ENCODE measurements around the gene DNLZ.

The DNLZ gene

DNA sequence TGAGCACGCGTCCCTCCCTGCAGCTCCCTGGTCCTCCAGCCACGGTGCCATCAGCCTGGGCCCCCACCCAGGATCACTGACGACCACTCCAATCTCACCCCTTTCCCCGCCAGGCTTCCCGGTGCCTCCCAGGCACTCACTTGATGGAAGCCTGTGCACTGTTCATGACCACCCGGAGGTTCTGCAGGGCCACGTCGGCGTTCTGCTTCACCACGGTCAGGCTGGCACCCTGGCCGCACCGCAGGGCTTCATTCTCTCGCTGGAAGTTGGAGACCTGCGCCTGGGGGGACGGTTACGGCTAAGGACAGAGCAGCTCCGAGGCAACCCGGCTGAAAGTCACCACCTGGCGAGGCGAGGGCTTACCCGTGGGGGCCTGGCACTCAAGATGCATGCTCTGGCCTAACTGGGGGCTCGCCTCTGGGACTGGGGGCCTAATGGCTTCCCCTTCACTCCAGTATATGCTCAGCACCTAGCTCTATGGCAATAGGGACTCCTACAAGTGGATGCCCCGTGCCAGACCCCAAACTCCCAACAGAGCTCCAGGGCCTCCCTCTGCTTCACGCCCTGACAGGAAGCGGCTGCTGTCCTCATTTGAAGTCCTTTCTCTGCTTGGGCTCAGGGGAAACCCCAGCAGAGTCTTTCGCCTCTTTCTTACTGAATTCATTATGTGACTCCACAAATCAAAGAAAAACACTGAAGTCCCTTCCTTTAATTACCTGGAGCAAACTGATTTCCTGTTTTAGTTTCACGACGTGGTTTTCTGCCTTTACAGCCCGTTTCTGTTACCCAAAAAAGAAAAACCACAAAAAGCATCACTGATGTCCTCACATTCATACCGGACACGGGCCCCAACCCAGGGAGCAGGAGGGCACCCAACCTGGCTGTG is 40.6 kb upstream of the DNLZ start:
- no peak overlapping the region for H3K9ac ChIP-seq (ENCODE audit: low read length)
- no peak overlapping the region for H3K4me3 ChIP-seq (ENCODE audit: low read depth, low read length)
- no peaks in the 10 kb centered on the region for H3K9me3 ChIP-seq (ENCODE audit: control insufficient read depth, insufficient read depth, low read depth, low read length)
- H3K36me3 ChIP-seq (ENCODE audit: control insufficient read depth, insufficient read depth, low read length): peaks cover 62% of the 10 kb centered on the region
- no peaks in the 10 kb centered on the region for H3K27me3 ChIP-seq (ENCODE audit: control insufficient read depth, insufficient read depth, low read length)
- H3K4me1 ChIP-seq (ENCODE audit: control insufficient read depth, insufficient read depth, low read length): peaks cover 5% of the 10 kb centered on the region; the same call in 1 of the 2 replicates
- no peak overlapping the region for H3K27ac ChIP-seq (ENCODE audit: low read depth, low read length)

DNA sequence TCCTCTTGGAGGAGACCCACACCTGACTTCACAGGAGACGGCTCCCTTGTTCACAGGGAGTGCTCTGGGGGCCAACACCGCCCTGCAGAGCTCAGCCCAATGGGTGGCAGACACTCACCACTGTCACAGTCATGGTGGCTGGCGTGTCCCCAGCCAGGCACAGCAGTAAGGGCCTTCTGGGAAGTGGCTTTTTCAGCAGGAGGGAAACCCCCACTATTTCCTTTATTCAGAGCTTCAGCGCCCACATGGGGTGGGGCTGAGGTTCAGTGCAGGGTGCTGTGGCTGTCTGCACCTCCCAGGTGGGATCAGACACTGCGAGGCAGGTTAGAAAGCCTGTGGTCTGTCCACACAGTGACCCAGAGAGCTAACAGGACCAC is 40.0 kb upstream of the DNLZ start:
- peaks cover 12% of the 10 kb centered on the region; the same call in 1 of the 2 replicates for H3K4me1 ChIP-seq (ENCODE audit: control insufficient read depth, insufficient read depth, low read length)
- H3K9ac ChIP-seq (ENCODE audit: low read length): no peak overlapping the region
- H3K4me3 ChIP-seq (ENCODE audit: low read depth, low read length): no peak overlapping the region
- H3K9me3 ChIP-seq (ENCODE audit: control insufficient read depth, insufficient read depth, low read depth, low read length): no peaks in the 10 kb centered on the region
- peaks cover 60% of the 10 kb centered on the region for H3K36me3 ChIP-seq (ENCODE audit: control insufficient read depth, insufficient read depth, low read length)
- H3K27me3 ChIP-seq (ENCODE audit: control insufficient read depth, insufficient read depth, low read length): no peaks in the 10 kb centered on the region
- H3K27ac ChIP-seq (ENCODE audit: low read depth, low read length): no peak overlapping the region

DNA sequence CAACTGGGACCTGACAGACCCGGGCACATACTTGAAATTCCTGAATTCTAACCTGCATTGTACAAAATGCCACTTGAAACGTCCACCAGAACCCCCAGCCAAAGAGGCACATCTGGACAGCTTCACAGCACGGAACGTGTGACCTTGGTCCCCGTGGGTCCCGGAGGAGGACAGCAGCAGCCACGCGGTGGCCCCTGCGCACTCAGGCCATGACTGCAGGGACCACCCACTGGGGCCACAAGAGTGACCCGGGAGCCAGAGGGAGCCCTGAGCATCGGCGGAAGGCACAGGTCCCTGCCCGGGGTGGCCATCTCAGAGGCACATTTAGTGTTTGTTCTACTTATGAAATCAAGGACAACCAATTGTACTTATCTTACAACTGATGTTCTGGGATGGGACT is 38.5 kb upstream of the DNLZ start:
- Histone ChIP-seq H3K4me1 (ENCODE audit: control insufficient read depth, insufficient read depth, low read length) (peaks cover 12% of the 10 kb centered on the region; the same call in 1 of the 2 replicates), H3K4me3 (ENCODE audit: low read depth, low read length) (no peak overlapping the region), H3K27me3 (ENCODE audit: control insufficient read depth, insufficient read depth, low read length) (no peaks in the 10 kb centered on the region), H3K9me3 (ENCODE audit: control insufficient read depth, insufficient read depth, low read depth, low read length) (no peaks in the 10 kb centered on the region), H3K36me3 (ENCODE audit: control insufficient read depth, insufficient read depth, low read length) (peaks cover 60% of the 10 kb centered on the region), H3K9ac (ENCODE audit: low read length) (no peak overlapping the region), H3K27ac (ENCODE audit: low read depth, low read length) (no peak overlapping the region)

DNA sequence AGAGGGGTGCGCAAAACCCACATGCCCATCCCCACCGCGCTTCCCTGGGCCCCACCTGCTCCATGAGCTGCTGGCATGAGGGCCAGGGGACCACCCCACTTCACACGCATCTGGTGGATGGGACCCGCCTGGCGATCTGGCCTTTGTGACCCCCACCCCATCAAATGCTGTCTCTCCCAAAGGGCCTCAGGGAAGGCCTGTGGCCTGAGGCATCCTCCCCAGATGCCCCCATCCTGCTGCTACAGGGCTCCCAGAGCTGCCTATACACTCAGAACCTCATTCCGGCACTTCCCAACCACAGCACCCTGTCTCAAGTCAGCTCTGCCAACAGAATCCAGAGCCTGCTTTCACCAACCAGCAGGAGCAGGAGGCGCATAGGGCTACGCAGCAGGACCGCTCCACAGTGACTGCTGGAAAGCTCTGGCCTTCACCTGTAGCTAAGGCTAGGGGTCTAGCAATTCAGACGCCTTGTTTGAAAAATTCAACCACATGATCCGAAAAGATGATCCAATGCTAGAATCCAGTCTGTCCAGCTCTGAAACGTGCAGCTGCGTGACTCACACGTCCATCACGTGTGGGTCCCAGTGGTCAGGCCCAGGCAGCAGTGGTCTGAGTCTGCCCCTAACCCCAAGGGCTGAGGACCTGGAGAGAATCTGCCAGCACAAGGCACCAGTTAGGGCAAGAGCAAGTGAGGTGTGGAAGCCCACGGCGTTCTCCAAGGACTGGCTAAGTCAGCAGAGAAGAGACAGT is 37.8 kb upstream of the DNLZ start:
- H3K27ac ChIP-seq (ENCODE audit: low read depth, low read length): no peak overlapping the region
- H3K9me3 ChIP-seq (ENCODE audit: control insufficient read depth, insufficient read depth, low read depth, low read length): no peaks in the 10 kb centered on the region
- H3K4me1 ChIP-seq (ENCODE audit: control insufficient read depth, insufficient read depth, low read length): peaks cover 12% of the 10 kb centered on the region; the same call in 1 of the 2 replicates
- H3K4me3 ChIP-seq (ENCODE audit: low read depth, low read length): no peak overlapping the region
- H3K9ac ChIP-seq (ENCODE audit: low read length): no peak overlapping the region
- H3K36me3 ChIP-seq (ENCODE audit: control insufficient read depth, insufficient read depth, low read length): peaks cover 63% of the 10 kb centered on the region
- no peaks in the 10 kb centered on the region for H3K27me3 ChIP-seq (ENCODE audit: control insufficient read depth, insufficient read depth, low read length)

DNA sequence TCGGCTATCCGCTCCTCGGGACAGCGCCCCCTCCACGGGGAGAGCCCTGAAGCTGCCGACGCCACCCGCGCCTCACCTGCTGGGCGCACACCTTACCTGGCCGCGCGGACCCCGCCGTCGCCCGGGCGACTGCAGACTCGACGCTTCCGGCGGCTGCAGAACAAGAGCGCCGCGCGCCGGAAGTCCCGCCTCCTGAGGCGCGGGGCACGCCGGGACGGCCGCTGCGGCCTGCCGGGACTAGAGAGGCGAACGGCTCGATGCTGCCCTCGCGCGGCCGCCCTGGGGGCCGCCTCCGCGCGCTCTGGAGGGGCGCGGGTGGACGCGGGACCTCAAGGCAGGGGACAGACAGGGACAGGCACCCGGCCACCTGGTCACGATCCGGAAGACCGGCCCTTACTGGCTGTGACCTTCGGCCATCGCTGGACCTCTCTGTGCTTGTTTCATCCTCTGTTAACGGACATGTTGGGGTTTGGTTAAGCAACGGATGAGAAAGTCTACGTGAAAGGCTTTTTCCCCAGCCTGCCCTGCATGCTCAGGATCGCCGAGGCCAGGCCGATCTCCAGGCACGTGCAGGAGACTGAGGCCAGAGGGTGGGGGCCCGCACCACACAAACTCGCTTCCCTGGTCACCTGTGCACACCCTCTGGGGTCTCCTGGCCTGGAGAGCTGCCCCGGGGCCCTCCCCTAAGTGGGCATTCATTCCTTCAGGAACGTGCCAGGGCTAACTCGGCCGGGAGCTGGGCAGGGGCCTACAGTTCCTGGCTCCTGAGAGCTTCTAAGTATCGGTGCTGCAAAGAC is 36.7 kb upstream of the DNLZ start, which contains the start of gene SNAPC4:
Gene SNAPC4, minus strand, starts transcription at position 133 of the 797 bp plus-strand sequence. CDS start 1,742 bp downstream, outside the sequence.
- Histone ChIP-seq H3K9ac (ENCODE audit: low read length) (peak within 1 kb of the TSS; percentile 88), H3K27me3 (ENCODE audit: control insufficient read depth, insufficient read depth, low read length) (no peaks in the 10 kb centered on the region), H3K9me3 (ENCODE audit: control insufficient read depth, insufficient read depth, low read depth, low read length) (no peaks in the 10 kb centered on the region), H3K27ac (ENCODE audit: low read depth, low read length) (peak within 1 kb of the TSS; percentile 81; the same call in 1 of the 2 replicates), H3K4me3 (ENCODE audit: low read depth, low read length) (peak within 1 kb of the TSS; percentile 97), H3K36me3 (ENCODE audit: control insufficient read depth, insufficient read depth, low read length) (peaks cover 65% of the 10 kb centered on the region), H3K4me1 (ENCODE audit: control insufficient read depth, insufficient read depth, low read length) (peaks cover 12% of the 10 kb centered on the region; the same call in 1 of the 2 replicates)

DNA sequence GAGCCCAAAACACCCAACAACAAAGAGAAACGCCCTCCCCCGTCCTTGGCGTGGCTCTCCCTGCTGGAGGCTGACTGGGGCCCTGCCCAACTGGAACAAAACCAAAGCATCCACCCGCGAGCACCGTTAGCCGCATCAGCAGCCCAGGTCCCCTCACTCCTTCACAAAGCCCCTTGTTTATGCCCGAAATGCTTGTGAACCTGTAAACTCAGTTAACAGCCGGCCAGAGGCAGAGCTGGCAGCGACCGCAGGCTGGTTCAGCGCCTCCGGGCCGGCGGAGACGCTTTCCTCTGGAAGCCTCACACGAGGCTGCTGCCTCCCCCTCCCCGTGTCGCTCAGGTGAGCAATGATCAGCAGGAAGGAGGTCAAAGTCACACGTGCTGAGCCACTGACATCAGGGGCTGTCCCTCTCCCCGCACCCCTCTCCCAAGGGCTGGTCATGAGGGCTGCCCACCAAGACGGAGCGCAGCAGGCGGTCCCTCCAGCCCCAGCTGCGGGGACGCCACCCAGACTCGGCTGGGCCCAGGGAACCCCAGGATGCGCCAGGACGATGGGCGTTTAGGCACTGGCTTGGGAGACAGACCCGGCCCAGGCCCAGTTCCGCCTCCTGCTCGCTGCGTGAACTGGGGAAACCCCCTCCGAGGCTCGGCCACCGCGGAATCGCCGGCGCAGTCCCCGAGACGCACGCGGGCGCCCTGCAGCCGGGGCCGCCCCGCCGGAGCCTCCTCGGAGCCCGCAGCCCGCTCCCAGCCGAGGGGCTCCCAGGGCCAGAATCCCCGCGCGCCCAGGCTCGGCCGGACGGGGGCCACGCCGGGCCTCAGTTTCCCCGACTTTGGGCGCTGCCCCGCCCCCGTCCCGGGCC is 35.9 kb upstream of the DNLZ start:
- H3K9ac ChIP-seq (ENCODE audit: low read length): peak overlapping the region; percentile 88
- H3K36me3 ChIP-seq (ENCODE audit: control insufficient read depth, insufficient read depth, low read length): peaks cover 65% of the 10 kb centered on the region
- no peaks in the 10 kb centered on the region for H3K27me3 ChIP-seq (ENCODE audit: control insufficient read depth, insufficient read depth, low read length)
- H3K9me3 ChIP-seq (ENCODE audit: control insufficient read depth, insufficient read depth, low read depth, low read length): no peaks in the 10 kb centered on the region
- peak overlapping the region; percentile 97 for H3K4me3 ChIP-seq (ENCODE audit: low read depth, low read length)
- H3K4me1 ChIP-seq (ENCODE audit: control insufficient read depth, insufficient read depth, low read length): peaks cover 12% of the 10 kb centered on the region; the same call in 1 of the 2 replicates
- H3K27ac ChIP-seq (ENCODE audit: low read depth, low read length): peak overlapping the region; percentile 81; the same call in 1 of the 2 replicates

DNA sequence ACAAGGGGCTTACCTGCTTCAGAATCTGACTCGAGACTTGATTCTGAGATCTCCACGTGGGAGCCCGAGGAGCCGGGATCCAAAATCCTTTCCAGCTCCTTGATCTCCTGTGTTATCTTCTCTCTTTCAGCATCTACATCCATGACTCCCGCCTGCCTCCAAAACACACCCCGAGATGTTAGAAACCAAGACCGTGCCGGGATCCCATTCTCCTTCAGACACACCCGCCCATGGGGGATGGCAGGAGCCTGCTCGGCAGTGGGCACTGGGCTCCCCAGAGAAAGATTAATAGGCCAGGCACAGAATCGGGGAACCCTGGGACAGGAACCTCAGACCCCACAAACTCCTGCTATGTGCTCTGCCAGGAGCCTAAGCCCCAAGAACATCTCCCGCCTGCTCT is 34.7 kb upstream of the DNLZ start:
- Histone ChIP-seq H3K27ac (ENCODE audit: low read depth, low read length) (no peak overlapping the region), H3K4me1 (ENCODE audit: control insufficient read depth, insufficient read depth, low read length) (peaks cover 12% of the 10 kb centered on the region; the same call in 1 of the 2 replicates), H3K36me3 (ENCODE audit: control insufficient read depth, insufficient read depth, low read length) (peaks cover 66% of the 10 kb centered on the region), H3K27me3 (ENCODE audit: control insufficient read depth, insufficient read depth, low read length) (no peaks in the 10 kb centered on the region), H3K9me3 (ENCODE audit: control insufficient read depth, insufficient read depth, low read depth, low read length) (no peaks in the 10 kb centered on the region), H3K9ac (ENCODE audit: low read length) (peak overlapping the region; percentile 88), H3K4me3 (ENCODE audit: low read depth, low read length) (peak overlapping the region; percentile 97; the same call in 1 of the 2 replicates)

DNA sequence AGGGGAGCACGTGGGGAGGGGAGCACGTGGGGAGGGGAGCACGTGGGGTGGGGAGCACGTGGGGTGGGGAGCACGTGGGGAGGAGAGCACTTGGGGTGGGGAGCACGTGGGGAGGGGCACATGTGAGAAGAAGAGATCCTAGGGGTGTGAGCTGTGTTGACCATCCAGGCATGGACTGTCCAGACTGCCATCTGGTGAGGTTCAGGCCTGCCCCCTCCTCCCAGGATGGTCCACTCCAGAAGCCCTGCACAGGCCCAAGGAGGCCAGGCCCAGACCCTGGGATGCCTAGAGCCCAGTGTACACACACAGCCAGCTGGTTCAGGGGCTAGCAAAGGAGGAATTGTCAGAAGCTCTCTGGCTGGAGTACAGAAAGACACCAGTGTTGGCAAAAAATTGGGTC is 34.1 kb upstream of the DNLZ start:
- H3K9ac ChIP-seq (ENCODE audit: low read length): no peak overlapping the region
- H3K4me3 ChIP-seq (ENCODE audit: low read depth, low read length): no peak overlapping the region
- H3K27ac ChIP-seq (ENCODE audit: low read depth, low read length): no peak overlapping the region
- H3K9me3 ChIP-seq (ENCODE audit: control insufficient read depth, insufficient read depth, low read depth, low read length): no peaks in the 10 kb centered on the region
- H3K36me3 ChIP-seq (ENCODE audit: control insufficient read depth, insufficient read depth, low read length): peaks cover 71% of the 10 kb centered on the region
- H3K27me3 ChIP-seq (ENCODE audit: control insufficient read depth, insufficient read depth, low read length): no peaks in the 10 kb centered on the region
- H3K4me1 ChIP-seq (ENCODE audit: control insufficient read depth, insufficient read depth, low read length): peaks cover 12% of the 10 kb centered on the region; the same call in 1 of the 2 replicates

DNA sequence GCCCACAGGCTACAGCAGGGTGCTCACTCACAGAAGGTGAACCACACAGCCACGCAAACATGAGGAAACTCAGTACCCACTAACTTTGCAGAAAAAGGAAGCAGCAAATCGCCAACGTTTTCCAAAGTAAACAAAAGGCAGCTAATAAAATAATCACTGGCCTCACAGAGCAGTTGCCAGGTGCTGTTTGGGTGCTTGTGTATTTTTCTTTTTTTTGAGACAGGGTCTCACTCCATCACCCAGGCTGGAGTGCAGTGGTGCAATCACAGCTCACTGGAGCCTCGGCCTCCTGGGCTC is 32.6 kb upstream of the DNLZ start:
- Histone ChIP-seq H3K4me3 (ENCODE audit: low read depth, low read length) (no peak overlapping the region), H3K36me3 (ENCODE audit: control insufficient read depth, insufficient read depth, low read length) (peaks cover 75% of the 10 kb centered on the region), H3K27me3 (ENCODE audit: control insufficient read depth, insufficient read depth, low read length) (no peaks in the 10 kb centered on the region), H3K9me3 (ENCODE audit: control insufficient read depth, insufficient read depth, low read depth, low read length) (no peaks in the 10 kb centered on the region), H3K4me1 (ENCODE audit: control insufficient read depth, insufficient read depth, low read length) (peaks cover 12% of the 10 kb centered on the region; the same call in 1 of the 2 replicates), H3K27ac (ENCODE audit: low read depth, low read length) (no peak overlapping the region), H3K9ac (ENCODE audit: low read length) (no peak overlapping the region)

Measured in HUES6 (cell line).